Fibroblast of upper back skin (primary cell): ENCODE results near the gene MTARC2.
A peak's percentile ranks its signal among the peaks of the same experiment; 100 is the strongest.

ENCODE experiments used
- DNase-seq: peaks from one replicate; pipeline ENCODE4 v3.0.0-alpha.2; 2013

Gene MTARC2

GRCh38 chr1:220804202-220804586 is 56.1 kb downstream of the MTARC2 start:
- DNase-seq: no peak

DNA sequence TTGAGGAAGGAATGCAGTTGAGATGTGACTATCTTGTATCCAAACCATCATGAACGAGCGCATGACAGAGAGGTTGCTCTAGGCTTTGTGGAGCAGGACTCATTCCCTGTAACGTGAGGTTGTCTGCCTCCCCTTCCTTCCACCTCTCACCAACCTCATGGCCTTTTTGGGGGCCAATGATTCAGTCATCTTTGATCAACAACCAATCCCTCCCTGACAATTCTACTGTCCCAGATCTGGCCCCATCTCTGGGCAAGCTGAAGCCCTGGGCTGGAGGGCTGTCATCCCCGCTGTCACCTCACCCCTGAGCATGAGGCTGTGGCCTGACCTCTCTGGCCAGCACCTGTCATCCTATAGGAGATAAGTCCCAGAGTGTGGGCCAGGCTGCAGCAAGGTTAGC is 58.3 kb downstream of the MTARC2 start:
- no peak for DNase-seq

DNA sequence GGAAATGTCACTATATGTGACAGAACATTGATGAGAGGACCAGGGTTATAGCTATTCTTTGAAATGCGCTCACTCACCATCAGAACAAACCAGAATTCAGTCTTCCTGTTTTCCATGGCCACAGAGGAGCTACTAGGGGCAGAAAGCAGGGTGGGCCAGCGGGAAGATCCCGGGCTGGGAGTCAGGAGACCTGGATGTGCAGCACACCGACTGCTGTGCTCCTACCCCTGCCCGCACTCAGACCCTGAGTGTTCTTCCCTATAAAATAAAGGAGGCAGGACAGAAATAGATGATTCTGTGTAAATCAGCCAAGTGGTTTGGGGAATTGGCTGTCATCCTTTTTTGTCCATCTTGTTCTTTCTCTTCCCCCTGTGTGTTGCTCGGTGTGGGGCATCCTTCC is 59.6 kb downstream of the MTARC2 start:
- DNase-seq: no peak

GRCh38 chr1:220808345-220809186 is 60.4 kb downstream of the MTARC2 start:
- DNase-seq: peak; percentile 27

- DNase-seq: no peak
Observed at GRCh38 chr1:220809187-220809550, 61.0 kb downstream of the MTARC2 start.

GRCh38 chr1:220809704-220810103 is 61.6 kb downstream of the MTARC2 start:
- DNase-seq: no peak

- DNase-seq: peak; percentile 83
Observed at GRCh38 chr1:220810179-220810653, 62.1 kb downstream of the MTARC2 start.

GRCh38 chr1:220810963-220811362 is 62.8 kb downstream of the MTARC2 start:
- DNase-seq: no peak

DNA sequence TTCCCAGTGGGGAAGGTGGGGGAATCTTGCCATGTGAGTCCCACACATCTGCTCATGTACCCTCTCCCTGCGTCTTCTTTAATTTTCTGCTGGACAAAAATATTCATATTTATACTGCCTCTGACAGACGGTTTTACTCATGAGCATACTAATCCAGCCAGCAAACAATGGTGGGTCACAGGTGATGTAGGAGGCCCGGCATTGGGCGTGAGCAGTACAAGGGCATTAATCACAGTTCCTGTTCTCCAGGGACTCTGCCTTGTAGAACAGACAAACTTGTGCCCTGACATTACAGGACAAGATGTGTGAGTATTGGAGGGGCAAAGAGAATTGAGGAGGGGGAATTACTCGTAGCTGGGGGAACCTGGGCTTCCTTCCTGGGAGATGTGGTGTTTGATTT is 63.6 kb downstream of the MTARC2 start:
- no peak for DNase-seq

- no peak for DNase-seq
Observed at GRCh38 chr1:220812308-220812707, 64.2 kb downstream of the MTARC2 start.

- no peak for DNase-seq
Observed at GRCh38 chr1:220813013-220813412, 64.9 kb downstream of the MTARC2 start.

GRCh38 chr1:220815409-220815808 is 67.3 kb downstream of the MTARC2 start:
- DNase-seq: no peak

DNA sequence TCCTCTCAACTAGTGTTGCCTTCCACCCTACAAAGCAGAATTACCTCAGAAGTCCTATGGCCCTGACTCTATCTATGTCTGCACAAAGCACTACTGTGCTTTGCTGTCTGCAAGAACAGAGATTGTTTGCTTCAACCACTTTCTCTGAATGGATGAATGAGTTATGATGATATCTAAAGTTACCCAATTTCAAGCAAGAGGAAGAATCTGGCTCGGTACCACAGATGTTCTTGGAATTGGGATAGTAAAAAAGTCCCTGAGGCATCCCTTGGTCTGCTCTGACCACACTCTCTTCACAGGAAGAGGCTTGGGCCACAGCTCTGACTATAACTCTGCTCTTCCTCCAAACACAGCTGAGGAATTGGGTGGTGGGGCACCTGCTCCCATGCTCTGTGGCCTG is 69.8 kb downstream of the MTARC2 start:
- DNase-seq: peak; percentile 27

DNA sequence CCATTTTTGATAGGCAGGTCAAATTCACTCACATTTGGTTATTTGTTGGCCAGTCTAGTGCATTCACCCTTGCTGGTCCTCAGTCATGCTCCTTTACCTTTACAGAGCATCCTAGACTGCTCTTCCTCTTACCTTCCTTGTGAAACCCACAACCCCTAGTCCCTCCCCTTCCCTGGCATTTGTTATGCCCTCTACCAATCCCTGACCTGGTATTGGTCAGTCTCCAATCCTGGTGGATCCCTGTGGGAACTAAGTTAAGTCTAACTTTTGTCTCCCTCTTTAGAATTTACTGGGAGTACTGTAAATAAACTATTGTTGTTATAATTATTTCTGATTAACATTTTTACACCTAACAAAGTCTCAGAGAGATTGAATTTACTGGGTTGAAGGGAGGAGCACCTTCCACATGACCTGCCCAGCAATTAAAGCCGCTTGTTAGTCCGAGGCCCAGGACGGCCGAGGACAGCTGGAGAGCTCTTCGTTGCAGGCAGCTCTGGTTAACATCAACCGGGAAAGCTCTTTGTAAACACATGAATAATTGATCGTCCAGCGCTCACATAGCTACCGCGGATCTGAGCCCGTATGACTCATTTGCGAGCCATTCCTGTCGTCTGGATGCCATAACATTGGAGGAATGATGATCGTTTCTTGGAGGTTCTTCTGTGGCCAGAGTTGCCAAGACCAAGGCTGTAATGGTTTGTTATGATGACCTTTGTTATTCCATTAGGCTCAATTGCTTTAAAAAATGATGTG is 70.5 kb downstream of the MTARC2 start:
- peak; percentile 89 for DNase-seq

GRCh38 chr1:220819467-220820026 is 71.4 kb downstream of the MTARC2 start:
- DNase-seq: no peak

GRCh38 chr1:220824031-220824989 is 76.2 kb downstream of the MTARC2 start:
- peak; percentile 45 for DNase-seq

DNA sequence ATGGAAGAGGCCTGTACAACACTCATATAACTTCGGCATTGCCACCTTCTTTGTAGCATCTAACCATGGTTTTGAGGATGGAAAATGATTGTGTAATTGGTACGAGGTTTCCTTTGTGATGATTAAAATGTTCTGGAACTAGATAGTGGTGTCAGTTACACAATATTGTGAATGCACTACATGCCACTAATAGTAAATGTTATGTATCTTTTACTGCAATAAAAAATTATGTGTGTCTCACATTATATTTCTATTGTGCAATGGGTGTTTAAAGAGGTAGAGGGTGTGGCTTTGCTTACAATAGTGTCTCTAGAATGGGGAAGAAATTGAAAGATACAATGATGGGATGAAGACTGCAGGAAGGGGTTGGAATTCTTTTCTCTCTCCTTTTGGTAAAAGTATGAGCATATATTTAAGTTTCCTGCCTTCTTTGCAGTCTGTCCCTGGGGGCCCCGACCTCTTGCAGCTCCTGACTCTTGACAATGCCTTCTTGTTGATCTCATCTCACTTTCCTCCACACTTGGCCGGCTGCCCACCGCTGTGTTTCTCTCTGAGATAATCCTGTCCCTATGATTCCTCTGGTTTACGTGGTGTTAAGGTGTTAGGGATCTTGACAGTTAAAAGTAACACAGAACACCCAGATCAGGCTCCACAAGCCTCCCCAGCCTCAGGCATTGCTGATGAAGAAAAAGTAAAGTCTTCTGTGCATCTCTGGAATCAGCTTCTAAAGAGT is 77.9 kb downstream of the MTARC2 start:
- DNase-seq: no peak

DNA sequence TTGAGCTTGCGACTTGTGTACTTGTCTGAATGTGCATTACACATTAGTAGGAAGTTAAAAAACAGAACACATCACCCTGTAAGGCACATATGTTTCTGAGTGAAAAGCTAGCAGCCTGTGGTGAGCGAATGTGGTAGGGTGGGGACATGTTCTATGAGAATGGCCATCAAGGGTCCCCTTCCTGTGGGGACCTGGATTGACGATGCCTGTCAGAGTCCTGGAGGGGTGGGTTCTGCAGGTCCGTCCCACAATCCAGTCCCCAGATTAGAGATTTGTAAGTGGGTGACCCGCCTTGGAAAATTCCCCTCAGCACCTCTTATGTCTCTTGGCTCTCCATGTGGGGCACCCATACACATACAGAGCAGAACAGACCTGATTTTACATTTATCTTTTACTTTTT is 78.6 kb downstream of the MTARC2 start:
- no peak for DNase-seq

DNA sequence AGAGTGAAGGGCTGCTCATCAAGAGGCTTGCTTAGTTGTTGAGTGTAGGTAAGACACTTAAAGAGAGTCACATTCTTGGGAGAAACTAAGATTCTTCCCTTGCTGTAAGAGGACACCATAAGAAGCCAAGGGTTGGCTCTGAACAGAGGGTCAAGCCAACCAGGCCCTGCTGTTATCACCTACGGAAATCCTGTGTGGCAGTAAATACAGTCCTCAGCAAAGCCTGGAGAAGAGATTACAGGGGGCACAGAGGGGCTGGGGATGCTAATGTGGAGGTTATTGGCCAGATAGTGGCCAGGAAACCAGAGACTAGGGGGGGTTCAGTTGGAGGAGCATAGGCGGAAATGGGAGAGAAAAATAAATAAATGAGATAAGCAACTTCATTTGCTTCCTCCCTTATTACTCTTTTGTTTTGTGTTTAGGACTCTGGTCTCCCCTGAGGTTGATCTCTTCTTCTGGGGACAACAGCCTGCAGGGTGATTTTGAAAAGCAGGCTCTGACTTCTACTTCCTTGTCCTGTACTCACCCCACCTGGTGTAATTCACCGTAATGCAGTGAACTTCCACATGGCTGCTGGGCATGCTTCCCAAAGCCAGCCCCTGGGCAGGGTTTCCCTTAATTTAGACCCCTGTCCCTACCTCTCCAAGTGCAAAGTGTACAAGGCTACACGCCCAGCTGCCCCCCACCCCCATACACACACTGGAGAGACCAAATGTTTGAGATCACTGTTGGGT is 79.5 kb downstream of the MTARC2 start:
- DNase-seq: no peak

DNA sequence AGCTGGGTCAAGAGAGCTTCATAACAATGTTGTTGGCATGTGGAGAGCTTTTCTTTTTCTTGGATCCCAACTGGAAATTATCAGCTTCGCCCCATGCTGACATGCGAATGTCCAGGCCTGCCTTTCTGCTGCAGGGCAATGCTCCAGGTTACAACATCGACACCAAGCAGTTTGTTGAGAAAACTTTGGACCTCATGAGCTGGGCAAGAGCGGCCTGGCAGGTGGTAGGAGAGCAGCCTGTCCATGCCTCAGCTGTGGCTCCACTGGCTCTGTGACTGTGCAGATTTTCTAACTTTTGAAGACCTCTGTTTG is 80.0 kb downstream of the MTARC2 start:
- no peak for DNase-seq

DNA sequence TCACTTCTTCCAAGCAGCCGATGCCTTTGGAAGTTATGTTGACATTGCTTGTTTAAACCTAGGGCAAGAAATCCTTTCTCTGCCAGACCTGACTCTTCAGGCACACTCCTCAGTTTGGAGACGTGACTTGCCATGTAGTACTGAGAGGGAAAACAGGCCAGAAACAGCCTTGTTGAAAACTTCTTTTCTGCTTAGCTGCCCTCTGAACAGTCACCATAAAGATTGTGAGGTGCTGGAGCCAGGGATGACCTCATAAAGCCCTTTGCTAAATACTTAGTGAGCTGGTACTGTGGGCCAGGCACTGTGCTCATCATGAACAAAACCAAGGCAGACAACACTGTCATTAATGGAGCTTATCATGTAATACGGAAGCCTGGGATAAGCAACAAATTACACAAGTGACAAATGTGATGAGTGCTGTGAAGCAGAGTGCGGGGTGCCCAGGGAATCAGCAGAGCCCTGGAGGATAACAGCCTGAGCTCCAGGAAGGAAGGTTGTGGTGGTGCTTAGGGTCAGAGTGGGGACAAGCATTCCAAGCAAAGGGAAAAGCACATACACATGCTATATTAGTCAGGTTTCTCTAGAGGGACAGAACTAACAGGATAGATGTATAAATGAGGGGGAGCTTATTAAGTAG is 80.9 kb downstream of the MTARC2 start:
- no peak for DNase-seq
